GM19099 (cell line): ENCODE results near the gene ROR1.

ENCODE experiments used
- POLR2A ChIP-seq: IDR thresholded peaks from 3 replicates; pipeline ENCODE4 v1.6.1; 2011; ENCODE audit warnings: low read depth; ENCODE audit not compliant: insufficient read length; ENCODE audit errors: extremely low read depth

The ROR1 gene

DNA sequence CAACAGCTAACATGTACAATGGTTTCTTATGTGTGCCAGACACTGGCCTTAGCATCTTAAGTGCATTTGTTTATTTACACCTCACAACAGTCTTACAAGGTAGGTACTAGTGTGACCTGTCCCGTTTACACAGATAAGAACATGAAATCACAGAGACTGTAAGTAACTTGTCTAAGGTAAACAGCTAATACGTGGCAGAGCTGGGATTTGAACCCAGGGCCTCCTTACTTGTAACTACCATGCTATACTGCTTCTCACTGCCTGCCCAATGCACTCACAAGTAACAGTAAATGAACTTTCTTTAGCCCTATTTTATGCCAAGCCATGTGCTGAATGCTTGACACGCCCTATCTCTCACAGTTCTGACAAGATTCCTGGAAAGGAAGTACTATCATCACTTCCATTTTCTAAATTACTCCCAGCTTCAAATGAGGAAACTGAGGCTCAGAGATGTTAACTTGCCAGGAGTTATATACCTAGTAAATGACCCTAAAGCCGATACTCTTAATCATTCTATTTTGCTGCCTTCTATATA is 25.7 kb upstream of the ROR1 start:
- TF ChIP-seq POLR2A = no peak

DNA sequence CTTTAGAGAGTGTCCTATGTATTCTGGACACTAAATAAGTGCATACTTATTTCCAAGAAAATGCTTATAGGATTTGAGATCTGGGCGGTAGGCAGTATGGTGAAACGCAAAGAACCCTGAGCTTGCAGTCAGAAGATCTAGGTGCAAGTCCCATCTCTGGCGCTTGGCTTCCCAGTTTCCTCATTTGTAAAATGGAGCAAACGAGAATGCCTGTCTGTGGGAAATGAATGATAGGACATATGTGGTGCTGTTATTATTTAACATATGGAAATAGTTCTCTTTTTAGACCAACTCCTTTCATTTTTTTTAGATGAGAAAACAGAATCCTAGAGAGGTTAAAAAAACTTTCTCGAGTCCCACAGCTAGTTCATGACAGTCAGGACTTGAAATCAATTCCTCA is 25.2 kb upstream of the ROR1 start:
- no peak for TF ChIP-seq POLR2A

DNA sequence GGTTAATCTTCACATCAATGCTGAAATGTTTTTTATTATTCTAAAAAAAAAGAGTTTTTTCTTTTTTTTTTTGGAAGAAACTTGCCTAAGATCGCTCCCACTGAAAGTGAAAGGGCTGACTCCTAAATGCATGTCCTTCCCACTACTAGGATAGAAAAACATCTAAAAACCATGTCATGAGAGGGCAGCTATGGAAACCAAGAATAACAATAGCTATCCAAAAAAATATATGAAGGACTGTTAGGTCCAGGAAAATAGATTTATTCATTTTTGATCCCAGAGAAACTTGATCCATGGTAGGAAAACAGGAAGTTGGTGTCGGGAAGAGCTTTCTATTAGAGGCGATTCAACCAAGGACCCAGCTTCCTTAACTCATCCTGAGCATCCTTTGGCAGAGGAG is 23.1 kb upstream of the ROR1 start:
- no peak for TF ChIP-seq POLR2A

DNA sequence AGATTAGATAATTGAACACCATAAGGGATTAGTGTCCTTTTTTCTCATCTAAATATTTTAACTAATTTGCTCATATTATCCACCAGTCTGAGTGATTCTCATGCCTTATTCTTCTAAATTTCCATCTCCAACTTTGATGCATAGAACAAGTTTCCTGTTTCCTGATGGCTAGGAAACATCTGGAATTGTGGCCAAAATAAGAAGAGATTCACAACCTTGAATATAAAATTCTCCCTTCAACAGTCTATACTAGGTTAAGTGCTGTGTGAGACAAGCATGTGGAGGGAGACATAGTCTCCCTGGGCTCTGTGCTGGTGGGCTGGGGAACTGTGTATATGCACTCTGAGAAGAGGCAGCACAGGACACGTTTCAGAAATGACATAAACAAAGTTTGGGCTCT is 21.6 kb upstream of the ROR1 start:
- TF ChIP-seq POLR2A = no peak

DNA sequence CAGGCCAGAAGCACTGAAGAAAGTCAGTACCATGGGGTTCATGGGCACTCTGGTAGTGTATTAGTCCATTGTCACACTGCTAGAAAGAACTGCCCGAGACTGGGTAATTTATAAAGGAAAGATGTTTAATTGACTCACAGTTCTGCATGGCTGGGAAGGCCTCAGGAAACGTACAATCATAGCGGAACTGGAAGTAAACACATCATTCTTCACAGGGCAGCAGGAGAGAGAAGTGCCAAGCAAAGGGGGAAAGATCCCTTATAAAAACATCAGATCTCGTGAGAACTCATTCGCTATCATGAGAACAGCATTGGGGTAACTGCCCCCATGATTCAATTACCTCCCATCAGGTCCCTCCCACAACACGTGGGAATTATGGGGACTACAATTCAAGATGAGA is 20.2 kb upstream of the ROR1 start:
- TF ChIP-seq POLR2A = no peak

DNA sequence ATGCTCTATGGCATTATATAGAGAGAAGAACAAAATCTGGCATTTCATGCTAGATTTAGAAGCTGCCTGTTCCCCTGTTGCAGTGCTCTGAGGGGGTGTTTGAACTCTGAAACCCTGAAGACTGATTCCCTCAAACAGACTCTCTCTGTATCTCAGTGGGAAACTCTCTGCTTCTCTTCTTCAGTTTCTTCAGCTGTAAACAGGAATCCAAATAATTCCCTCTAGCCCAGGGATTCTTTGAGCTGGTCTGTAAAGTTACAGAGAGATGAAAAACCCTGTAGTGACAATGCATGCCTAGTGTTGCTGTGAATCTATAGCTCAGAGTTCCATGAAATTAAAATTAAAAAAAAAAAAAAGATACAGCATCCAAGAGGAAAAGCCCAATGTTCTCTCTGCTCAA is 17.0 kb upstream of the ROR1 start:
- TF ChIP-seq POLR2A = no peak

DNA sequence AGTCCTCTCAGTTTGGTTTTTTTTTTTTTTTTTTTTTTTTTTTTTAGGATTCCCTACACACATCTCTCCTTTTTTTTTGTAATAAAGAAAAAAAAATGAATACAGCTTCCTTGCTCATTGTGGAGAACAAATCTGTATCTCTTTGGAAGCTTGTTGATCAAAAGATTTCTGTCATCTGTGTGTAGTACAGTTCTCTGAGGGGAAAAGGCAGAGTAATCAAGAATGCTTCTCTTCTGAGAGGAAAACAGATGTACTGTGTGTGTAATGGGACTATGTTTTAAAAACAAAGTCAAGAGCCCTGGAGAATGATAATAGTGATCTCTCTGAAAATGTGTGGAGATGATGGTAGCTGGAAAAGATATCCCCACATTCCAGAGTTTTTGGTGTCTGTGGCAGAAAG is 16.5 kb upstream of the ROR1 start:
- no peak for TF ChIP-seq POLR2A

DNA sequence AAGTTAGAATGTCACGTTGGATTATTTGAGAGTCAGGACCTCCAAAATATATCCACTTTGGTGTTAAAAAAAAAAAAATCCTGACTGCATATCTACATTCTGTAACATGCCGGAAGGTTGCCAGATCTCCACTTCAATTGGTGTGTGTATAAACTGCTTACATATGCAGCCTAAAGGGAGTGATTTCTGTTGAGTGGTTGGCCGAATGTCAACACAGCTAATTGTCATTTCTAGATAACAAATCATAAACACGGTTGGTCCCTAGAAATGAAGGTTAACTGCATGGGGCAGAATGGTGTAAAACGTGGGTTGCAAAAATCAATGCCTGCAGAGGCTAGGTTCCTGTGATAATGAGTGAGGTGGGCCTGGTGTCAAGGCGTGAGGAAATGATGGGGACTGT is 15.0 kb upstream of the ROR1 start:
- no peak for TF ChIP-seq POLR2A

DNA sequence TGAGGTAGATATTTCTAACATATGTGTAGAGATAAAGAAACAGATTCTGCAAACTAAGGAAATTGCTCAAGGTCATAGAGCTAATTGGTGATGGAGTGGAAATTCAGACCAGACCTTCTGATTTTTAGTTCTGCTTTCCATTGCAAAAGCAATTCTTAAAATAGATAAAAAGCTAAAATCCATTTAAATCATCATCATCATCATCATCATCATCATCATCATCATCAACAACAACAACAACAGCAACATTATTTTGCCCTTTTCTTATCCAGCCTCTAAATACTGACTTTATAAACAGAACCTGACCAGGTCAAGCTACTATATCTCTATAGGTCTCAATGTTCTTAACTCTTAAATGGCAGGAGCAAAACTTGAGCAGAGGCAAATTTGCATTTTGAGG is 14.0 kb upstream of the ROR1 start:
- TF ChIP-seq POLR2A = no peak

DNA sequence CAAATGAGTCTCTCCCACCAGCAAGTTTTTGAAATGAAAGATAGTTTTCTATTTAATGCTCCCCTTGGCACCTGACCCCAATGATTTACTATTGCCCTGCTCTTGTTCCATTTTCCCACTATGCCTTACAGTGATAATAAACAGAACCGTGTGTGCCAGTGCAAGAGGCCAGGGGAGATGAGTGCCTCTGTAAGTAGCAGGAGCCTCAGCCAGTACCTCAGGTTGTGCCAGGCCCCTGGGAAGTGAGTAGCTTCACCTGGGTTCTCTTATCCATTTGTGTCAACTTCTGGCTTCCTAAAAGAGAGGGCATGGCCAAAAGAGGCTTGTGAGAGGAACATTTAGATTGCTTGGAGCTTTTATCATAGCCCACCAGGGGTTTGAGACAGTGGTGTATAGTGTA is 3.4 kb upstream of the ROR1 start:
- no peak for TF ChIP-seq POLR2A

DNA sequence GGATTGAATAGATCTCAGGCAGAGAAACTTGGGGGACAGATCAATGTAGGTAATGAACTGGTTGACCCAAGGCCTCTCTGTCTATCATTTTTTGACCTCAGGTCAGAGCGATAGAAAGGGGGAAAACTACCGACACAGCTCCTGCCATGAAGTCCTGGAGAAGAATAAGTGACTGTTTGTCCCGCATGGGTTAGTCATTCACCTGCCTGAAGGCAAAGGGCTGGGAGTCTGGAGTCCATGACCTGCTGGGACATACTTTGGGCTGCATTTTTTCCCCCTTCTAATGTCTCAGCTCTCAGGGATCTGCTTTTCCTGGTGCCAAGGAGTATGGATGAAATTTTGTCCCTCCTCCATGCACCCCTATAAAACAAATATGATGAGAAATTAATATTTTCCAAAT is 1.6 kb upstream of the ROR1 start:
- TF ChIP-seq POLR2A = no peak

DNA sequence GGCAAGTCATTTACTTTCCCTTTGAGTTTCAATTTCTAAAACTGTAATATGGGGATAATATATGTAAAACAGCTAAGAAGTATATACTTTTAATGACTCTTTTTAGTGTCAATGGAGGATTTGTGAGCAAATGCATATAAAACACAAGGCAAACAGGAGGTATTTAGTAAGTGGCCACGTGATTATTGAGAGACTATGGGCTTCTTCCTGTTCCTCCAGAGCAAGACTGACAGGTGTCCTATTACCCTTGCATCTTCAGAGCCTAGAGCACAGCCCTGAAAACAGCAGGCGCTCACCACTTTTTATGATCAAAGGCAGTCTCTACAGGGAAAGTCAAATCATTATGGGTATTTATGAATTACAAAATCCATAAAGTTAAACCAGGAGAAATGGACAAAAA is 941 bp upstream of the ROR1 start:
- TF ChIP-seq POLR2A = no peak

DNA sequence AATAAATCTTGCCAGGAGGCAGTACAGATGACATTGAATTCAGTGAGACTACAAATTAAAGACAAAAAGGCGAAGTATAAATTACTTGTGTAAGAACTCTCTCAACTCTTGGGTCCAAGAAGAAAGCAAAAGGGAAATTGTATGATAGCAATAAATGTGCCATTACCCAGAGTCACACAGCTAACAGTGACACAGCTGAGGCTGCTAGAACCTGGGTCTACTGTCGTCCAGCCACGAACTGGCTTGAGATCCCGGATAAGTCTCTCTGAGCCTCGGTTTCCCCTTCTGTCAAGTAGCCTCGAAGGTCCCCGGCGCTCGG is 362 bp upstream of the ROR1 start:
- TF ChIP-seq POLR2A = no peak

DNA sequence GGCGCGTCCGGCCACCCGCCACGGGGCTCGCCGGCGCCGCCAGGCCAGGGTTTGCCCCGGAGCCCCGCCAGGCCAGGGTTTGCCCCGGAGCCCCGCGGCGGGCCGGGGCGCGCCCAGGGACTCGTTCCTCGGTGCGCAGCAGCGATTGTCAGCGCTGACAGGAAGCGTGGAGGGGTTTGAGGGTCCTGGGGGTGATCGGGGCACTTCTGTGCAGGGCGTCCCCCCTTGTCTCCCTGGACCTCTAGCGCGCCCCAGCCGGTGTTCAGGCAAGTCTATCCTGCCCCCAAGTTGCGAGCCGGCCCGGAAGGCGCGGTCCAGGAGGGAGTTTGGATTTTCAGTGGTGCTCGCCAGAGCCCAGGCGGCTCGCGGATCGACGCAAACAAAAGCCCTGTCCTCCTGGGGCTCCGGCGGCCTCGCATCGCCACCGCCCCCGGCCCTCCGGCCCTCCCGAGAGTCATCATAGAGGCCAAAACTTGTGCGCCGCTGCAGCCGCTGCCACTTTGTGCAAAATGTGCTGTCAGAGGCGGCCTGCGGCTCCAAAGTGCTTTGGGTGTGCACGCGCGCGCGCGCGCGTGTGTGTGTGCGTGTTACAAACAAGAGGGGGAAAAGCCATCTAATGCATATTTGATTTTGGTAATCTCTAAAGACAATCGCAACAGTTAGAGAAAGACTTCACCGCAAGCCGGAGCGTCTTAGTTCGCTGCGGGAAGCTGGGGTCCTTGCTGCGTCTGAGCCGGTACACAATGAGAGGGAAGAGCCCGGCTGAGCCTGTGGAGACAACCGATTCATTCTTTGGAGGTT is 1.0 kb downstream of the ROR1 start:
- no peak for TF ChIP-seq POLR2A

DNA sequence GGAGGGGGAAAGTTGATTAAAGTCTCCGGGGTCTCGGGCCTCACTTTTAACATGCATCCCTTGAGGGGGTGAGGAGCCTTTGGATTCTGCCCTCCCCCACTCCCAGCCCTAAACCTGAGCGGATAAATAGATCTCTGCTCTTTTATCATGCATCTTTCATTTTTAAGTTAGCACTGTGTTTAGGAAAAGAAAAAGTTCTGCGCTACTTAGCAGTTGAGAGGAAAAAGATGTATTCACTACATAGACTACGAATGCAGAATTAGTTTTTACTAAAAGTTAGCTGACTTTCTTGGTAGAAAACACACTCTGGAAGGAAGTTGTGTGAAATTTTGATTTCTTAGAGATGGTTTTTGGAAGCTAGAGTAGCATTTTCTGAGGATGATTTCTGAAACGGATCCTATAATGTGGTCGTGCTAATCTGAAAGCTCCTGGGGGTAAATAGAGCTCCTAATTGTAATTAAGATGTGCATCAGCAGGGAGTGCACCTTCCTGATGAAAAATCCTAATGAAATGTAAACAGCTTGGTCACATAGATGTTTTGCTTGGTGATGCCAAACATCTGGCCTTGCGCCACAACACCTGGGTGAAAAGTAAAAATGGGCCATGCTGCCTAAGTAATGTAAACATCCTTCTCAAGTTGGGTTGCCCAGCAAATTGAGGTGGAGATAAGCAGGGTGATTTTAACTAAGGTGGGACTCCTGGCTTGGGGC is 1.8 kb downstream of the ROR1 start:
- TF ChIP-seq POLR2A = no peak

DNA sequence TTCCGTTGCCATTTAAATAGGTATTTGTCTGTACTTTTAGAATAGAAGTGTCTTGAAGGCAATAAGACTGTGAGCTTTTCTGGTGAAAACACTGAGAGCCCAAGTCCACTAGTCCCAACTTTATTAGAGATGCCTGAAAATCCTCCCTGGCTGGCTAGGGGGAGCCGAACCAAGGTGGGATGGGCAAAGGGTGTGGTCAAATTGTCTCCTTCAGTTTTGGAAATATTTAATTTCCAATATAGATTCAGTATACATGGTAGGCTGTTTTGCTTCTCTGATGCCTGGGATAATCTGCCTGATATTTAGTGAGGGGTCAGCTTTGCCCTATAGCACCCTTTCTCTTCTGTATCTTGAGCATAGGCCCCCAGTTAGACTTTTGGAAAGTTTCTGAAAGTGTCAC is 3.5 kb downstream of the ROR1 start:
- no peak for TF ChIP-seq POLR2A

DNA sequence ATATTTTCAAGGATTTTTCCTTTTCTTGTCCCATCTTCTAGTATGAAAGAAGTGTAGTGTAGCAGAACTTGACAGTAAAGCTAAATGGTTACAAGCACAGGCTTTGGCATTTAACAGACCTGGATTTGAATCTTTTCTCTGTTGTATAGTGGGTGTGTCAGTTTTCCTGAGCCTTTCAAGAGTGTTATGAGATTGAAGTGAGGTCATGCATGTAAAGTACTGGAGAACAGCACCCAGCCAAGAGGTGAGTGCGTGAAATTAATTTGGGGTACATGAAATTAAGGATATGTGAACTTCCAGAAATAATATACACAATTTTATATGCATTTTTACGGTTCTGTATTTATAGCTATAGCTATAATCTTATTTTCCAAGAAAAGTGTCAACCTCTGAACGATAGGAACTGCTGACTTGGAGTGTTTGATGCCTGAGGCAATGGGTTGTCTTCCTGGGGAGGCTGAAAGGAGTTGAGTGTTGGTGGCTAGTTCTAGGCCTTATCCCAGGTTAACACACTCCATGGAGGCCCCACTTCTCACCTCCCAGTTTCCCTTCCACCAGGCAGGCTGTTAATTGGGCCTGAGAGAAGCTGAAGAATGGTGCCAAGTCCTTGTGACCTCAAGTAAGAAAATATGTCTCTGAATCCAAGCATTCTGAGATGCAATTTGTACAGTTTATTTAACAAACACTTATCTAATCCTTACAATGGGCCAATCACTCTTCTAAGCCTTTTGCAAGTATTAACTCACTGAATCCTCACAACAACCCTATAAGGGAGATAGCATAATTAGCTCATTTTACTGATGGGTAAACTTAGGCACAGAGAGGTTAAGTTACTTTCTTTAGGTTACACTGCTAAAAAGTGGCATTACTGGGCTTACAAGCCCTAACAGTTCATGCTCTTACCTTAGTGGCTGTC is 4.4 kb downstream of the ROR1 start:
- no peak for TF ChIP-seq POLR2A
